Heart left ventricle (tissue), 16 donors: ENCODE results near the gene KEL. TPM values are rescaled to one million over a fixed set of nuclear protein-coding genes. Genes with fewer than 3 reads are reported as not detected.

Experiments
- ATAC-seq, 4 donors: fragments of 200-7000 bp; cut with Tn5 transposase; one replicate each; pipeline ENCODE4 v1.9.1; 2020 to 2022; ENCODE audit warnings: moderate library complexity in 4 of 4, mild to moderate bottlenecking in 3 of 4, moderate number of reproducible peaks in 1 of 4
- DNase-seq, 5 donors: peaks; one replicate each; pipeline ENCODE4 v3.0.0-alpha.2; 2020
- H3K27ac ChIP-seq, 12 donors: fragments of 200-600 bp; sonication (generic) in 4 of 12; one replicate each; pipeline versions ENCODE4 v1.5.0 to v1.8.0; 2016 to 2022; ENCODE audit warnings: mild to moderate bottlenecking in 2 of 12
- H3K27me3 ChIP-seq, 9 donors: fragments of 200-600 bp; sonication (generic) in 2 of 9; one replicate each; pipeline versions ENCODE4 v1.5.1 to v1.8.0; 2016 to 2022; ENCODE audit warnings: mild to moderate bottlenecking in 3 of 9
- H3K36me3 ChIP-seq, 9 donors: fragments of 200-600 bp; sonication (generic) in 2 of 9; one replicate each; pipeline versions ENCODE4 v1.5.0 to v1.8.0; 2018 to 2022; ENCODE audit warnings: mild to moderate bottlenecking in 2 of 9
- H3K4me1 ChIP-seq, 12 donors: fragments of 200-600 bp; sonication (generic) in 4 of 12; one replicate each; pipeline versions ENCODE4 v1.5.0 to v1.8.0; 2016 to 2022; ENCODE audit warnings: mild to moderate bottlenecking in 3 of 12
- H3K4me3 ChIP-seq, 12 donors: fragments of 200-600 bp; sonication (generic) in 4 of 12; one replicate each; pipeline versions ENCODE4 v1.5.0 to v1.8.0; 2017 to 2022; ENCODE audit warnings: mild to moderate bottlenecking in 9 of 12, moderate library complexity in 4 of 12
- H3K9me3 ChIP-seq, 12 donors: fragments of 200-600 bp; sonication (generic) in 4 of 12; one replicate each; pipeline versions ENCODE4 v1.5.0 to v1.8.0; 2016 to 2022; ENCODE audit warnings: mild to moderate bottlenecking in 1 of 12
- CTCF ChIP-seq, 12 donors: fragments of 200-600 bp; sonication (generic) in 4 of 12; IDR thresholded peaks; one replicate each; pipeline versions ENCODE4 v1.5.0 to v1.8.0; 2018 to 2022; ENCODE audit warnings: antibody characterized with exemption in 12 of 12, mild to moderate bottlenecking in 5 of 12
- POLR2A ChIP-seq, 2 donors: fragments of 450-650 bp; IDR thresholded peaks; one replicate each; pipeline ENCODE4 v1.6.1; 2017; ENCODE audit warnings: antibody characterized with exemption in 2 of 2, mild to moderate bottlenecking in 2 of 2, moderate library complexity in 2 of 2
- WGBS, 4 donors: extraction: QIAGEN DNeasy Blood & Tissue Kit in 2 of 4; methylation state at CpG; one replicate each; pipeline versions ENCODE4 v1.1.5 to v1.1.7; 2013 to 2018; 5-methylcytosine and 5-hydroxymethylcytosine counted together
- intact Hi-C, 10 donors: fragments of 100-400 bp; cut with DNase I; formaldehyde crosslinking; loops; one replicate each; pipeline versions ENCODE4 v1.11.1 to v1.14.2; 2022
- polyA plus RNA-seq, 2 donors: library from polyadenylated mRNA; stranded (reverse); fragments of 200-250 nt; gene quantifications; one replicate each; pipeline ENCODE4 v1.2.3, GENCODE V29; 2013
- total RNA-seq, 9 donors: library from RNA; depleted of rRNA in 2 of 9; stranded (reverse); fragments of >200 nt in 2 of 9; fragmentation: NEBNext Ultra II Directional in 3 of 9; extraction: Animal tissue kit (Norgen Biotek cat#: 25700) in 3 of 9; gene quantifications; one replicate each; pipeline versions ENCODE4 v1.1.0 to v1.2.4, GENCODE V29; 2016 to 2023
- donor health status: ischemic (EF 13 %, LVEDD 7.1; RV severe dilation, severe dysfunction).
- donor health status: healthy with polysubstance abuse.
- donor health status: DM: no; HTN: yes; CAD: no.
- donor health status: DM: no; HTN: no; CAD: no.
- donor health status: ischemic (EF 25% LVEDD 6.9; RV normal size, moderate dysfunction).
- donor health status: ischemic (EF 25% LVEDD 5.7; RV mildly dilated, moderate dysfunction).
- donor health status: healthy.
- donor health status: DM: yes; HTN: yes; CAD: no.
- donor health status: ischemic (EF 35%, LVEDD 5.7; RV mildly dilated, moderate dysfunction).
- donor health status: nonischemic (EF 11% LVEDD 7.7; RV severe dilation, severe dysfunction).
- donor health status: DM: yes; HTN: yes; CAD: no.
- donor health status: PGD.
- donor health status: ischemic (EF 29% LVEDD 5.4; RV normal size, mild dysfunction).
- donor health status: nonischemic (EF 23%, LVEDD 6.1; RV moderate dilation, normal function).

The KEL gene
- total and polyA plus RNA-seq, 11 donors = 0.17 to 1.8 (median 0.56) TPM; not detected in 4

- intact Hi-C loops = no loop called here
- WGBS, 4 donors = 83 to 87% (median 86%) methylated on average over 9 to 11 of the region's 11 CpGs
- Histone ChIP-seq H3K27ac (no peak overlapping the region), H3K9me3 (no peaks in the 10 kb centered on the region), H3K4me1 (peaks cover 0 to 8% (median 0%) of the 10 kb centered on the region in 12 donors), H3K4me3 (no peak overlapping the region), H3K27me3 (peaks cover 0 to 10% (median 0%) of the 10 kb centered on the region in 9 donors), H3K36me3 (no peaks in the 10 kb centered on the region)
- DNase-seq (no peak), ATAC-seq (no peak)
- TF ChIP-seq CTCF (IDR thresholded peaks at IDR 0.05) (no peak), POLR2A (IDR thresholded peaks at IDR 0.05) (no peak)
Observed at GRCh38 chr7:142930126-142930730, 31.9 kb downstream of the KEL start.

- Histone ChIP-seq H3K27me3 (peaks cover 0 to 10% (median 0%) of the 10 kb centered on the region in 9 donors), H3K4me1 (peaks cover 0 to 8% (median 0%) of the 10 kb centered on the region in 12 donors), H3K36me3 (no peaks in the 10 kb centered on the region), H3K4me3 (no peak overlapping the region), H3K27ac (peak overlapping the region in 1 of 12 donors; percentile 84), H3K9me3 (no peaks in the 10 kb centered on the region)
- intact Hi-C loops = no loop called here
- ATAC-seq (no peak), DNase-seq (no peak)
- TF ChIP-seq CTCF (IDR thresholded peaks at IDR 0.05) (no peak), POLR2A (IDR thresholded peaks at IDR 0.05) (no peak)
- WGBS, 4 donors = 72 to 79% (median 75%) methylated on average over 8 of the region's 8 CpGs
Observed at GRCh38 chr7:142927949-142928348, 34.2 kb downstream of the KEL start.

GRCh38 chr7:142927085-142927745 lies 34.9 kb downstream of the KEL start:
- TF ChIP-seq POLR2A (IDR thresholded peaks at IDR 0.05) = no peak
- TF ChIP-seq CTCF (IDR thresholded peaks at IDR 0.05) = no peak

DNA sequence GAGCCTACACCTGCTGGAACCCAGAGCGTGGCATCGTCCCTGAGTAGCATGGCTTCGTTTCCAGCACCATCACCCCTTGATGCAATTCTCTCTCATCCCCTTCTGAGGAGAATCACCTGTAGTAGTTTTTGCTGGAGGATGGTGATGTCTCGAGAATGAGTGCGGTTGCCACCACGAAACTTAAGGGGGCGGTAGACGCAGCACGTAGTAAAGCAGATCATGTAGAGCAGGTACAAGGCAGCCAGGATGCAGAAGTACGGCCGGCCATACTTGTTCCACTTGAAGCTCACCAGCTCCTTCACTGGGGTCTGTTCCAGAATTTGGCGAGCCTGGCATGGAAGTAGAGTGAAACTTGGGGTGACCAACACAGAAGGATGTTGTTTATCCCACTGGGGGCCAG lies 36.8 kb downstream of the KEL start:
- no peak overlapping the region for H3K27ac ChIP-seq
- H3K36me3 ChIP-seq = no peaks in the 10 kb centered on the region
- TF ChIP-seq POLR2A (IDR thresholded peaks at IDR 0.05) (no peak), CTCF (IDR thresholded peaks at IDR 0.05) (no peak)
- H3K4me3 ChIP-seq = no peak overlapping the region
- ATAC-seq (no peak), DNase-seq (no peak)
- no peaks in the 10 kb centered on the region for H3K27me3 ChIP-seq
- 62 to 67% (median 64%) methylated on average over 11 to 12 of the region's 12 CpGs for WGBS, 4 donors
- no peaks in the 10 kb centered on the region for H3K9me3 ChIP-seq
- intact Hi-C loops = no loop called here
- H3K4me1 ChIP-seq = peaks cover 0 to 8% (median 0%) of the 10 kb centered on the region in 12 donors

More at GRCh38 chr7:142927085-142927745, 34.9 kb downstream of the KEL start:
- Histone ChIP-seq H3K4me1 (peaks cover 0 to 8% (median 0%) of the 10 kb centered on the region in 12 donors), H3K9me3 (no peaks in the 10 kb centered on the region), H3K36me3 (no peaks in the 10 kb centered on the region), H3K27me3 (peaks cover 0 to 4% (median 0%) of the 10 kb centered on the region in 9 donors), H3K27ac (peak overlapping the region in 1 of 12 donors; percentile 84), H3K4me3 (no peak overlapping the region)
- 54 to 56% (median 56%) methylated on average over 7 of the region's 7 CpGs for whole genome bisulfite sequencing, 4 donors
- DNase-seq (no peak), ATAC-seq (peak in 3 of 4 donors; percentile 46 to 74 (median 59))
- intact Hi-C loops = no loop called here
